Astrocyte (in vitro differentiated cells and primary cell): Measurements from ENCODE around the gene NR4A3. TPM values are rescaled to one million over a fixed set of nuclear protein-coding genes. Genes with fewer than 3 reads are reported as not detected.

Experiments used
- total RNA-seq: library from RNA; stranded (reverse); gene quantifications from 2 replicates; pipeline ENCODE4 v1.2.1, GENCODE V29; 2021

NR4A3 gene
- total RNA-seq, 1 donor from 2014 or later = 3.6 TPM

Other genes with a start within 250 kb of the NR4A3 start
- gene STX17, start 84.8 kb downstream of the NR4A3 start, total RNA-seq = 24.9 and 28.3 TPM in 2 replicates